PC-3 (cell line): Measurements from ENCODE around the gene OVAAL.

Experiments used
- CTCF ChIP-seq: fragments of 300-600 bp; sonication (generic); conservative IDR thresholded peaks from 2 replicates; pipeline ENCODE4 v1.5.1; 2017; ENCODE audit warnings: antibody characterized with exemption, low read depth, mild to moderate bottlenecking, low read length
- EZH2 ChIP-seq: fragments of 300-600 bp; sonication (generic); IDR thresholded peaks from one replicate; pipeline ENCODE4 v1.6.1; 2017; ENCODE audit warnings: antibody characterized with exemption, mild to moderate bottlenecking, low read length; ENCODE audit not compliant: unreplicated experiment
- EZH2phosphoT487 ChIP-seq: fragments of 300-600 bp; sonication (generic); IDR thresholded peaks from 2 replicates; pipeline ENCODE4 v1.6.1; 2018; ENCODE audit warnings: mild to moderate bottlenecking, antibody characterized with exemption, low read length, borderline replicate concordance

GRCh38 chr1:180515364-180515763 is 43.4 kb upstream of the OVAAL start:
- TF ChIP-seq CTCF, result no peak
- TF ChIP-seq EZH2, result no peak
- TF ChIP-seq EZH2phosphoT487, result no peak
